ENCODE results near the gene TNFRSF4. TPM values are rescaled to one million over a fixed set of nuclear protein-coding genes. Genes with fewer than 3 reads are reported as not detected.

TNFRSF4 gene
- total RNA-seq, 1 donor from 2014 or later: 0.19 TPM

DNA sequence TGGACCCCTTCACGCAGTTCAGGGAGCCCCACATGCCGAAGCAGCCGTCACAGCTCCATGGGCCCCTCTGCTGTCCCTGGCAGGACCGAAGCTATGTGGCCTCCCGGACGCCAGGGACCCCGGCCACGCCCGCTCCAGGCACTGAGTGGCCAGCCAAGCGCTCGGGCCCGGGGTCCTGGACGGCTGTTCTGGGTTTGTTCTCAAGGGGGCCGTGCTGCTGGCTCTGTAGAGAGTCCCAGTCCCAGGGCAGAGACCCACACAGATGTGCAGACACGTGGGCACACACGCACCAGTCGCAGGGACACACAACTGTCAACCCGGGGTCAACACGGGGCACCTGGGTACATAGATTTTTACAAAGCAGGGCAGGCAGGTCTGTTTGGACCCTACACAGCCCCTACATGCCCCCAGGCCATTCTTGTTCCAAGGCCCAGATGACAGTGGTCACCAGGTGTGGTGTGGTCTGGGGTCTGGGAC lies 24.8 kb upstream of the TNFRSF4 start:
- peaks cover 31% of the 10 kb centered on the region for H3K4me1 Mint-ChIP-seq (ENCODE audit: unreplicated experiment)
- H3K27ac Mint-ChIP-seq (ENCODE audit: unreplicated experiment): no peak overlapping the region
- H3K36me3 Mint-ChIP-seq (ENCODE audit: unreplicated experiment): peaks cover 2% of the 10 kb centered on the region
- no peaks in the 10 kb centered on the region for H3K9me3 Mint-ChIP-seq (ENCODE audit: unreplicated experiment)
- H3K4me3 Mint-ChIP-seq (ENCODE audit: unreplicated experiment): no peak overlapping the region
- TF ChIP-seq, protein P1, sequence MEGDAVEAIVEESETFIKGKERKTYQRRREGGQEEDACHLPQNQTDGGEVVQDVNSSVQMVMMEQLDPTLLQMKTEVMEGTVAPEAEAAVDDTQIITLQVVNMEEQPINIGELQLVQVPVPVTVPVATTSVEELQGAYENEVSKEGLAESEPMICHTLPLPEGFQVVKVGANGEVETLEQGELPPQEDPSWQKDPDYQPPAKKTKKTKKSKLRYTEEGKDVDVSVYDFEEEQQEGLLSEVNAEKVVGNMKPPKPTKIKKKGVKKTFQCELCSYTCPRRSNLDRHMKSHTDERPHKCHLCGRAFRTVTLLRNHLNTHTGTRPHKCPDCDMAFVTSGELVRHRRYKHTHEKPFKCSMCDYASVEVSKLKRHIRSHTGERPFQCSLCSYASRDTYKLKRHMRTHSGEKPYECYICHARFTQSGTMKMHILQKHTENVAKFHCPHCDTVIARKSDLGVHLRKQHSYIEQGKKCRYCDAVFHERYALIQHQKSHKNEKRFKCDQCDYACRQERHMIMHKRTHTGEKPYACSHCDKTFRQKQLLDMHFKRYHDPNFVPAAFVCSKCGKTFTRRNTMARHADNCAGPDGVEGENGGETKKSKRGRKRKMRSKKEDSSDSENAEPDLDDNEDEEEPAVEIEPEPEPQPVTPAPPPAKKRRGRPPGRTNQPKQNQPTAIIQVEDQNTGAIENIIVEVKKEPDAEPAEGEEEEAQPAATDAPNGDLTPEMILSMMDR (IDR thresholded peaks at IDR 0.05): no peak
- no peaks in the 10 kb centered on the region for H3K27me3 Mint-ChIP-seq (ENCODE audit: unreplicated experiment)
- no peak for DNase-seq (ENCODE audit: extremely low spot score, unreplicated experiment)

DNA sequence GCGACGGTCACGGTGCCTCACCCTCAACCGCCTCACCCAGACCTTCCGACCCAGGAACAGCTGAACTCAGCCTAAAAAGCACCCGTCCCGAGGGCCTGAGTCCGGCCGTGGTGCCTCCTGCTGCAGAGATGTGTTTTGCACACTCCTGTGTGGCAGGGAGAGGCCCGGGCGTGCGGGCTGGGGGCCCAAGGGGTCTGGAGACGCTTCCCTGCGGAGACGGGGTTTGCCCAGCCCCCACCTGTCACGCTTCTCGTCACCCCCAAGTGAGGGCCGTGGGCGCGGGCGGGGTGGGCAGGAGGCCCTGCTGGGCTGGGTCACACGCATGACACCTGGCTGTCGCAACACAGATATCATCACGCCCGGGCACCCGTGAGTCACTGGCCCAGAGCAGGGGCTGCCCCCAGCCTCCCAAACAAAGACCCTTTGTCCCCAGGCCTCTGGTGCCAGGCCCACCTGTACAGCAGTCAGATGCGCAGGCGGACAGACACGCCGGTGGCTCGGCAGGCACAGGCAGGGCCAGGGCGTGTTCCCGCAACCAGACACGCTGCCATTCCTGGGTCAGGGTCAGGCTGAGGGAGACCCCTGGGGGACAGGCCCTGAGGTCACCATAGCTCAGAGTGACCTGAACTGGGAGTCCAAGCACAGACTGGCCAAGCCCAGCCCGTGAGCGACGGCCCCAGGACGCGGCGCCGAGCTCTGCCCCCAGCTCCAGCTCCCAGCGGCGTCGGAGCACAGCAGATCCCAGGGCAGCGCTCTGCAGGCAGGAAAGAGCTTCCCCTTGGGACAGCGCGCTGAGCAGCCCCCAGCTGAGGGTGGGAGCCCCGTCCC lies 24.1 kb upstream of the TNFRSF4 start:
- DNase-seq (ENCODE audit: extremely low spot score, unreplicated experiment): no peak
- Mint-ChIP-seq H3K36me3 (ENCODE audit: unreplicated experiment) (peaks cover 6% of the 10 kb centered on the region), H3K4me3 (ENCODE audit: unreplicated experiment) (no peak overlapping the region), H3K4me1 (ENCODE audit: unreplicated experiment) (peaks cover 36% of the 10 kb centered on the region), H3K9me3 (ENCODE audit: unreplicated experiment) (no peaks in the 10 kb centered on the region), H3K27me3 (ENCODE audit: unreplicated experiment) (no peaks in the 10 kb centered on the region), H3K27ac (ENCODE audit: unreplicated experiment) (no peak overlapping the region)
- TF ChIP-seq, protein P1 (IDR thresholded peaks at IDR 0.05): no peak

DNA sequence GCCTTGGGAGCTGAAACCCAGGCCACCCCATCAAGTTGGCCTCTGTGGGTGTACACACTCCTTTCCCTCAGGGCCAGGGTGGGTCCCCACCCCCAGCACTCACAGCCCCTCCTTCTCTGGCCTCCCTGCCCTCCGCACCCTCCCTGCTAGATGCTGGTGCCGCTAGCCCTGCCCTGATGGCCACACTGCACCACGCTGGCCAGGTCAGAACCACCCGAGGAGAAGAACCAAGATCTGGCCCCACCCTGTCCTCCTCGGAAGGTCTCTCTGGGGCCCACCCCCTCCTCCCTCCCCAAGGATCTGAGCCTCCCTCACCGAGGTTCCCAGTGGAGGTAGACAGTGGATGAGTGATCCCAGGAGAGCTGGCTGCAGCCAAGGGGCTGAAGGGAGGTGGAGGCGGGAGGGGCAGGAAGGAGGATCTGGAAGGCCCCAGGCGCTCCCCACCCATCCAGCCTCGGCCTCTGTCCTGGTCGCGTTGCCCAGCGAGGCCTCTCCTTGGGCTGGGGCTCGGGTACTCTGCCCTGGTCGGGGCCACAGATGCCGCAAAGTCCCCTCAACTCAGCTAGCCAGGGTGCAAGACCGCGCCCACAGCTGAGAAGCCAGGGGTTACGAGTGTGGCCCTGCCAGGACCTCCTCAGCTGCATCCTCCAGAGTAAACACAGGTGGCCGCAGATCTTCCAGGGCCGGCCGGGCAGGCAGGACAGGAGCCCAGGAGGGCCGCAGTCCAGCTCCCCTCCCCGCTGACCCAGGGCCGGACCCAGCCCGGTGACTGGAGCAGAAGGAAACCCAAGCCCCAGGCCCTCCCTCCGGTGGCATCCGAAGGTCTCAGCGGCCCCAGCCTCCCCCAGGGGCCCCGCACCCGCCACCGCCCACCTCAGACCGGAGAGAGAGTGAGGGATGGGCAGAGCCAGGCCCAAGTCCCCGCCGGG lies 23.3 kb upstream of the TNFRSF4 start:
- peak overlapping the region; percentile 47 for H3K27ac Mint-ChIP-seq (ENCODE audit: unreplicated experiment)
- H3K9me3 Mint-ChIP-seq (ENCODE audit: unreplicated experiment): no peaks in the 10 kb centered on the region
- no peaks in the 10 kb centered on the region for H3K27me3 Mint-ChIP-seq (ENCODE audit: unreplicated experiment)
- no peak overlapping the region for H3K4me3 Mint-ChIP-seq (ENCODE audit: unreplicated experiment)
- peaks cover 6% of the 10 kb centered on the region for H3K36me3 Mint-ChIP-seq (ENCODE audit: unreplicated experiment)
- no peak for DNase-seq (ENCODE audit: extremely low spot score, unreplicated experiment)
- TF ChIP-seq, protein P1 (IDR thresholded peaks at IDR 0.05): no peak
- H3K4me1 Mint-ChIP-seq (ENCODE audit: unreplicated experiment): peaks cover 36% of the 10 kb centered on the region

DNA sequence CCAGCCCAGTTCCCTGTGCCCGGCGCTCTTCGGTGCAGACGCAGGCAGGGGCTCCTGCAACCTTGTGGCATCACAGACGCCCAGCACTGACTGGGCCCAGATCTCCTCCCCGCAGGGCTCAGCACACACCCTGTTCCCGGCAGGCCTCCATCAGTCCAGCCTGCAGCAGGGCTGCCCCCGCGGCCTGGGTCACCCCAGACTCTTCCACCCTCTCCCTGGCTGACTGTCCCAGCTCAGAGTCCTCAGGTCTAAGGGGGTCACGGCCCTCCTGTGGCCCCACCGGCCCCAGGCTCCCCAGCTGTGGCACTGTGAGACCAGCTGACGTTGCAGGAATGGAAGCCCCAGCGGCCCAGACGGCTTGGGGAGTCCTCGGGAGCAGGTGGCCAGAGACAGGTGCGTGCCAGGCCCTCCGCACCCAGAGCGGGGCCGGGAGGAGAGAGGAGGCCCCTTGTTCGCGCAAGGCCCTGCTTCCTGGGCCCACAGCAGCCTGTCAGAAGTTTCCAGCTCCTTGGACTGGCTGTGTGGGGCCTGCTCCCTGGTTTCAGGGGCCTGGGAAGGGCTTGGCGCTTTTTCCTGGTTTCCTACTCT lies 22.3 kb upstream of the TNFRSF4 start:
- H3K27ac Mint-ChIP-seq (ENCODE audit: unreplicated experiment): no peak overlapping the region
- peaks cover 6% of the 10 kb centered on the region for H3K36me3 Mint-ChIP-seq (ENCODE audit: unreplicated experiment)
- H3K27me3 Mint-ChIP-seq (ENCODE audit: unreplicated experiment): no peaks in the 10 kb centered on the region
- peaks cover 36% of the 10 kb centered on the region for H3K4me1 Mint-ChIP-seq (ENCODE audit: unreplicated experiment)
- TF ChIP-seq, protein P1 (IDR thresholded peaks at IDR 0.05): no peak
- H3K4me3 Mint-ChIP-seq (ENCODE audit: unreplicated experiment): no peak overlapping the region
- DNase-seq (ENCODE audit: extremely low spot score, unreplicated experiment): no peak
- no peaks in the 10 kb centered on the region for H3K9me3 Mint-ChIP-seq (ENCODE audit: unreplicated experiment)

Measured in osteocyte (in vitro differentiated cells).